Activated CD8-positive, alpha-beta T cell treated with anti-CD3 and anti-CD28 coated beads, Interleukin-2, amount 10 ng/mL, durations not matched to agents 7 days and 5 days (primary cell): ENCODE data around the gene RHOH. TPM values are rescaled to one million over a fixed set of nuclear protein-coding genes. Genes with fewer than 3 reads are reported as not detected.

Source experiments
- ATAC-seq: fragments of 150-1000 bp; cut with Tn5 transposase; one replicate; pipeline ENCODE4 v1.10.0; 2021; ENCODE audit warnings: moderate library complexity
- CTCF ChIA-PET: fragments of 350-600 bp; sonication (Branson Sonifier 250); formaldehyde crosslinking; loops from one replicate; lab custom pipeline; 2021; ENCODE audit warnings: antibody characterized with exemption; lab: Charles Lee
- POLR2A ChIA-PET: fragments of 350-600 bp; sonication (Branson Sonifier 250); formaldehyde crosslinking; loops from one replicate; lab custom pipeline; 2021; ENCODE audit warnings: antibody characterized with exemption; lab: Charles Lee
- DNase-seq: peaks from one replicate; pipeline ENCODE4 v3.0.0-alpha.2; 2020
- H3K27ac Mint-ChIP-seq: one replicate; pipeline ENCODE4 v1.8.0; 2021; ENCODE audit warnings: mild to moderate bottlenecking, mixed read lengths
- H3K27me3 Mint-ChIP-seq: one replicate; pipeline ENCODE4 v1.8.0; 2021; ENCODE audit warnings: low read depth, mixed read lengths
- H3K36me3 Mint-ChIP-seq: one replicate; pipeline ENCODE4 v1.8.0; 2021; ENCODE audit warnings: low read depth, mixed read lengths
- H3K4me1 Mint-ChIP-seq: one replicate; pipeline ENCODE4 v1.8.0; 2021; ENCODE audit warnings: low read depth, mixed read lengths
- H3K4me3 Mint-ChIP-seq: one replicate; pipeline ENCODE4 v1.8.0; 2021; ENCODE audit warnings: mild to moderate bottlenecking, mixed read lengths
- H3K9me3 Mint-ChIP-seq: one replicate; pipeline ENCODE4 v1.8.0; 2022; ENCODE audit warnings: mixed read lengths; ENCODE audit not compliant: insufficient read depth
- total RNA-seq, 2 experiments: library from RNA; stranded (reverse); gene quantifications; one replicate each; pipeline ENCODE4 v1.2.3, GENCODE V29; 2021

RHOH gene
- total RNA-seq, 2 experiments from 2014 or later = 147 to 159 TPM

DNA sequence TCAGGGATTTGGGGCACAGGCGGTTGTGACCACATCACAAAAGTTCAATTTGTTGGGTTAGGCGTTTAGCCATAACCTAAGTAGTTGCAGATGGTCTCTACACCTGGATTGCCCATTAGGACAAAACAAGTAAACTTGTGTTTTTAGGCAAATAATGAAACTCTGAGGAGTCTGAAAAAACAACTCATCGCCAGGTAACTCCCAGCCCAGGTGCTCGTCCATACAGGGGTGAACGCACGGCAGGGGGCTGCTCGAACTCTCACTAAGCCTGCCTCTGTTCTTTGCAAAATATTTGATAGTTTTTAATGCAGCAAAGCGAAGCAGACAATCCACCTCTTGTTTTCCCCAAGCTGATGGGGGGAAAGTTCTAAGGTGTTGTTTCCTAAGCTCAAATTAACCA lies 559 bp upstream of the RHOH start:
- ChIA-PET CTCF (interaction anchor here (1.4 to 11.9 kb wide), 8 partner anchors 8 to 140 kb away, joined by 5 to 149 read pairs (median 12); partner anchors contain the start of gene N4BP2), POLR2A (interaction anchor here (1.4 to 16.0 kb wide), 7 partner anchors 11 to 124 kb away, joined by 4 to 517 read pairs (median 22); no protein-coding TSS in a partner anchor)
- Mint-ChIP-seq H3K4me3 (peak overlapping the region; percentile 93), H3K27me3 (no peaks in the 10 kb centered on the region), H3K4me1 (peaks cover 51% of the 10 kb centered on the region), H3K9me3 (no peaks in the 10 kb centered on the region), H3K36me3 (peaks cover 47% of the 10 kb centered on the region), H3K27ac (peak overlapping the region; percentile 96)
- DNase-seq (peak; percentile 41), ATAC-seq (no peak)

DNA sequence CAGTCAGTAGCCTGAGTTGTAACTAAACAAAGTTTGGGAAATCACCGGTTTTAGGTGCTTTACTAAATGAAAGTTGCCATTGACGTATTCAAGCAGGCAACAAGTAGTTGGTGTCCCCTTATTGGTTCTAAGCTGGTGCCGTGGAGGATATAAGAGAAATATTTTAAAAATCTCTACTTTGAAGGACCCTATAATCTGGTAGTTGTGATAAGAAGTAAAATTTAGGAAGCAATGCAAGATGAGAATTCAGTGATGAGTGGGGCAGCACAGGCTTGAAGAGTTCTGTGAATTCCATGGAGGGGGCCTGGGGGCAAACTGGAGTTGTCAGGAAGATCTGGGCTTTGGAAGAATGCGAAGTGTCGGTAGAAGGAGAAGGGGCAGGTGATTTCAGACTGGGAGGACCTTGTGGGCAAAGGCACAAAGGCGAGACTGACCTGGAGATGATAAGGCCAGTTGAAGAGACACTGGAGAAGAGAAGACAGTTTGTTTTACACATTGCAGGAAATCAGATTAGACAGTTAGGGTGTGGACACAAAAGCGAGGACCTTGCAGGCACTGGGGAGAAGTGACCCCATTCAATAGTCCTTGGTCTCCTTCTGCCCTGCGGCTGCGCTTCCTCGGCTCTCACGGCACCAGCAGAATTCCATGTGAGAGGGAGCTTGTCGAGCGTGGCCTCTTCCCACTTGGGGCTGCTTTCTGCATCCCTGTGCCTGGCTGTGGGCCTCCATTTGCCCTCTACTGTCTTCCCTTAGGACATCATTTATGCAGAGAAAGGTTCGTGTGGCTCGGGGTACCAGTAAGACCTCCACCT lies 1.3 kb downstream of the RHOH start:
- peak; percentile 46 for DNase-seq
- ChIA-PET CTCF (interaction anchor here (0.6 to 11.9 kb wide), 9 partner anchors 9 to 142 kb away, joined by 3 to 149 read pairs (median 5); no protein-coding TSS in a partner anchor), POLR2A (interaction anchor here (0.7 to 18.3 kb wide), 13 partner anchors 5 to 141 kb away, joined by 3 to 517 read pairs (median 10); partner anchors contain the start of genes N4BP2 and RHOH)
- peaks cover 62% of the 10 kb centered on the region for H3K36me3 Mint-ChIP-seq
- no peaks in the 10 kb centered on the region for H3K9me3 Mint-ChIP-seq
- H3K4me3 Mint-ChIP-seq = peak overlapping the region; percentile 93
- peak overlapping the region; percentile 96 for H3K27ac Mint-ChIP-seq
- no peak for ATAC-seq
- no peaks in the 10 kb centered on the region for H3K27me3 Mint-ChIP-seq
- H3K4me1 Mint-ChIP-seq = peaks cover 39% of the 10 kb centered on the region

DNA sequence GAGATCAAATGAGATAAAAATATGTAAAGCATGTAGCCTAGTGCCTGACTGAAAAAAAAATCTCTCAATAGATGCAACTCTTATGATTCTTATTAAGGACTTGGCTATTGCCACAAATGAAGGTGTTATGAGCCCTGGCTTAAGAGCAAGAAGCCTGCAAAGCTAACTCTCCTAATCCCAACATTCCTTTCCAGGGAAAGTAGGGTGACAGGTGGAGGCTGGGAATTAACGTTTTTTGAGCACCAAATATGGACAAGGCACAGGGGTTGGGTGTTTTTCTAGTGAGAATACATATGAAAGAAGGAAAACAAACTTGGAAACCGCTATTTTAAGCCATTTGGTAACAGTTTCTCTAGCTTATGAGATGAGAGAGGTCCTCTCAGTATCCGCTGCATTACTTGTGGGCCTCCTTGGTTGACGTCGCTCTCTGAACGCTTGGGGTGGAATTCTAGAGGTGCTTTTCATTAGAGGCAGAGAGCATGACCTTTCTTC lies 2.4 kb downstream of the RHOH start:
- ATAC-seq = no peak
- POLR2A ChIA-PET = interaction anchor here (1.0 to 18.3 kb wide), 16 partner anchors 6 to 221 kb away, joined by 3 to 517 read pairs (median 15); partner anchors contain the start of genes N4BP2 and RHOH
- Mint-ChIP-seq H3K27me3 (no peaks in the 10 kb centered on the region), H3K9me3 (no peaks in the 10 kb centered on the region), H3K4me1 (peaks cover 37% of the 10 kb centered on the region), H3K27ac (peak overlapping the region; percentile 96), H3K36me3 (peaks cover 73% of the 10 kb centered on the region), H3K4me3 (peak overlapping the region; percentile 93)
- peak; percentile 55 for DNase-seq
- CTCF ChIA-PET = interaction anchor here (0.9 to 11.9 kb wide), 13 partner anchors 8 to 143 kb away, joined by 3 to 149 read pairs (median 5); partner anchors contain the start of gene N4BP2

DNA sequence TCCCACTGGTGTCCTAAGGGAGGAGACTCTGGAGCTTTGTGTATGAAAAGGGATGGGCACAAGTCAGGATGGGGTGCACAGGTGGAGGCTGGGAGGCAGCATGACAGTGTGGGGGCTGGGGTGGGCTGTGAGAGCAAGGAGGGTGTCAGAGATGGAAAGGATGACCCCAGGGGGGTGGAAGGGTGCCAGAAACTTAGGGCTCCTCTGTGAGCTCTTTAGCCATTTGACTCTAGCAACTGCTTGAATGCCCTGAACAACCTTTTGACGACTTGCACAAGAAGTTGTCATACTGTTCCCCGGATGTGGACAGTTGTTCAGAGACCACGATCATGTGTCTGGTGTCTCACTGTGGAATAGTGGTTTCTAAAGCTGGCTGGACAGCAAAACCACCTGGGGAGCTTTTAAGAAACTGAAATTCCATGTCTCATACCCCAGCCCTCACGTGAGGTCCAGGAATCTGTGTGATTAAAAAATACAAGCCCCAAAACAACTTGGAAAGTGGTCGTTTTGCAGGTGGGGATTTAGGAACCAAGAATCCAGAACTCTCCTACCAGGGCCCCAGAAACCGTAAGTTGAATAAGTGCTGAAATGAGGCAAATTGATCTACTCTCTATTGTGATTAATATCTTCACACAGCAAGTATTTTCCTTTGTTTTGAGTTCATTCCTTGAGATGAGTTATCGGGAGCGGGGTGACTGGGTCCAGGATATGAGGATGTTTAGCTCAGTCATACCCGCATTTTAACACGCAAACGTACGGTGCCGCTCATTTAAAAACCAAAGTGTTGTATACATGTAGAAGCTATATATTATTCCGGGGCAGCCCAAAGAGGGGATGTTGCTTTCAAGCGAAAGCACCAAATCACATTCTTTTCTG lies 3.4 kb downstream of the RHOH start:
- Mint-ChIP-seq H3K27me3 (no peaks in the 10 kb centered on the region), H3K9me3 (no peaks in the 10 kb centered on the region), H3K4me3 (peak overlapping the region; percentile 93), H3K4me1 (peaks cover 37% of the 10 kb centered on the region), H3K36me3 (peaks cover 83% of the 10 kb centered on the region), H3K27ac (peak overlapping the region; percentile 96)
- ATAC-seq (peak; percentile 45), DNase-seq (peak; percentile 90)
- POLR2A ChIA-PET = interaction anchor here (0.5 to 18.3 kb wide), 26 partner anchors 7 to 502 kb away, joined by 3 to 517 read pairs (median 7); partner anchors contain the start of genes N4BP2, RHOH and UBE2K
- CTCF ChIA-PET = interaction anchor here (0.9 to 11.9 kb wide), 17 partner anchors 8 to 144 kb away, joined by 3 to 149 read pairs (median 5); partner anchors contain the start of gene N4BP2

DNA sequence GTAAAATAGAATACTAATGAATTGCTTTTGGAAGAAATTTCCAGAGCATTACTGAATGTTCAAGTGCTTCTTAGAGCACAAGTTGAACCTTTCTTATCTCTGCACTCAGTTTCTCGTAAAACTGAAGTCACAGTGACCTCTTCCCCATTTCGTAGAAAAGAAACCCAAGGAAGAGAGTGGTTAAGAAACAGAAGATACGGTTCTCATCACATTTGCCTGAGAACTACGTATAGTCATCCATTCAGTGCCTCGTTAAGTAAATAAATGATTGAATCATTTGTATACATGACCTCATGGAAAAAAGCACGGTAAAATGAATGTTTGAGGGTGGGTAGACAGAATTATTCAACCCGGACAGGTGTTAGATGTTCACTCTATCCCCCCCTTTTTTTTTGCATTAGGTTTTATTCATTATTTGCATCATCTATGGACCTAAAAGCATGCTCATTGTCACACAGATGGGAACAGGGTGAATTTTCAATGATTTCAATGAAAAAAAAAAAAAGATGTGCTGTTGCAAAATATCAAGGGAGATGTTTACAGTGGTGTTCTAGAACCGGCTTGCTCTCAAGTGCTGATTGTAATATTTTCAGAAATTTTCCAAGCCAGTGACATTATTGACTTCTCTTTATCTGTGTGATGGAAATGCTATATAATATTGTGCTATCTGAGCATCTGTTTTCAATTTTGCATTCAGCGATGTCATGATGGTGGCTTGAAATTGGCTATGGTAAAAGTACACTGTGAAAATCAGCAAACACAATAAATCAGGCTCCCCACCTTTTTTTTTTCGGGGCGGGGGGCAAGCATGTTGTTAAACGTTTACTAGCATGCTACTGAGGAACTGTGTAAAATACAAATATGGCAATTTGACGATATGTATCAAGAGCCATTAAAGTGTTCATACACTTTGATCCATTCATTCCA lies 4.3 kb downstream of the RHOH start:
- H3K4me3 Mint-ChIP-seq = peak overlapping the region; percentile 93
- ChIA-PET CTCF (interaction anchor here (0.9 to 11.9 kb wide), 9 partner anchors 10 to 116 kb away, joined by 3 to 149 read pairs (median 10); no protein-coding TSS in a partner anchor), POLR2A (interaction anchor here (0.5 to 18.3 kb wide), 19 partner anchors 6 to 503 kb away, joined by 3 to 517 read pairs (median 10); partner anchors contain the start of genes N4BP2, RHOH and UBE2K)
- ATAC-seq = peak; percentile 32
- no peaks in the 10 kb centered on the region for H3K9me3 Mint-ChIP-seq
- peaks cover 90% of the 10 kb centered on the region for H3K36me3 Mint-ChIP-seq
- H3K27ac Mint-ChIP-seq = peak overlapping the region; percentile 96
- H3K27me3 Mint-ChIP-seq = no peaks in the 10 kb centered on the region
- peaks cover 35% of the 10 kb centered on the region for H3K4me1 Mint-ChIP-seq
- DNase-seq = peak; percentile 45

DNA sequence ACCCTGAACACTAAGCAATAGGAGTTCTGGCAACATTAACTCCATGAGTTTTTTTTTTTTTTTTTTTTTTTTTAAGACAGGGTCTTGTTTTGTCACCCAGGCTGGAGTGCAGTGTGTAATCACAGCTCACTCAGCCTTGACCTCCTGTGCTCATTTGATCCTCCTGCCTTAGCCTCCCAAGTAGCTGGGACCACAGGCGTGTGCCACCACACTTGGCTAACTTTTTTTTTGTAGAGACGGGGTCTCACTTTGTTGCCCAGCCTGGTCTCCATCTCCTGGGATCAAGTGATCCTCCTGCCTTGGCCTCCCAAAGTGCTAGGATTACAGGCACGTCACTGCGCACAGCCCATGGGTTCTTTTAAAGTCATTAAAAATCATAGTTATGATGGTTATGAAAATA lies 5.1 kb downstream of the RHOH start:
- DNase-seq = peak; percentile 31
- POLR2A ChIA-PET = interaction anchor here (0.5 to 18.3 kb wide), 14 partner anchors 9 to 146 kb away, joined by 3 to 517 read pairs (median 4); partner anchors contain the start of gene RHOH

DNA sequence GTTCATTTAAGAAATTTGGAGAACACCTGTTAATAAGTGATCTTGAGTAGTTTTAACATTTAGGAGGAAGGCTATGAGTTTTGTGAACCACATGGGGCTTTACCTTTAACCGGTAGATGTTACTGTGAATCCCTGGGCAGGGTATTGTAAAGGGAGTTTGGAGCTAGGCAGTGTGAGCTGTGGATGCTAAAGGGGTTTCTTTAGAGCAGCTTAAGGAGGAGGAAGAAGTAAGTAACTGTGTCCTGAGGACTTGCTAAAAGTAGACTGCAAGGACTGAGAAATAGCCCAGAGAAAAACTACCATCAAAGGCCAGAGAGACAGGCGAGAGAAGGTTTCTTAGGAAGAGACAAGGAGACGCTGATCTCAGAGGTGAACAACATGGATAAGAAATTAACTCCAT lies 5.6 kb downstream of the RHOH start:
- H3K4me1 Mint-ChIP-seq = peaks cover 38% of the 10 kb centered on the region
- no peaks in the 10 kb centered on the region for H3K9me3 Mint-ChIP-seq
- DNase-seq = peak; percentile 39
- ChIA-PET POLR2A (interaction anchor here (0.5 to 18.3 kb wide), 15 partner anchors 8 to 147 kb away, joined by 3 to 517 read pairs (median 3); partner anchors contain the start of gene RHOH), CTCF (interaction anchor here (0.9 to 1.1 kb wide), 3 partner anchors 9 to 114 kb away, joined by 3 to 4 read pairs (median 3); no protein-coding TSS in a partner anchor)
- peaks cover 94% of the 10 kb centered on the region for H3K36me3 Mint-ChIP-seq
- H3K4me3 Mint-ChIP-seq = peak overlapping the region; percentile 93
- peak overlapping the region; percentile 96 for H3K27ac Mint-ChIP-seq
- H3K27me3 Mint-ChIP-seq = no peaks in the 10 kb centered on the region
- ATAC-seq = no peak

More for the DNA sequence above, 5.1 kb downstream of the RHOH start:
- peaks cover 93% of the 10 kb centered on the region for H3K36me3 Mint-ChIP-seq
- H3K9me3 Mint-ChIP-seq = no peaks in the 10 kb centered on the region
- H3K4me1 Mint-ChIP-seq = peaks cover 33% of the 10 kb centered on the region
- no peak for ATAC-seq
- H3K4me3 Mint-ChIP-seq = peak overlapping the region; percentile 93
- CTCF ChIA-PET = interaction anchor here (0.9 to 1.1 kb wide), 3 partner anchors 9 to 114 kb away, joined by 3 to 4 read pairs (median 3); no protein-coding TSS in a partner anchor
- H3K27me3 Mint-ChIP-seq = no peaks in the 10 kb centered on the region
- H3K27ac Mint-ChIP-seq = peak overlapping the region; percentile 96

DNA sequence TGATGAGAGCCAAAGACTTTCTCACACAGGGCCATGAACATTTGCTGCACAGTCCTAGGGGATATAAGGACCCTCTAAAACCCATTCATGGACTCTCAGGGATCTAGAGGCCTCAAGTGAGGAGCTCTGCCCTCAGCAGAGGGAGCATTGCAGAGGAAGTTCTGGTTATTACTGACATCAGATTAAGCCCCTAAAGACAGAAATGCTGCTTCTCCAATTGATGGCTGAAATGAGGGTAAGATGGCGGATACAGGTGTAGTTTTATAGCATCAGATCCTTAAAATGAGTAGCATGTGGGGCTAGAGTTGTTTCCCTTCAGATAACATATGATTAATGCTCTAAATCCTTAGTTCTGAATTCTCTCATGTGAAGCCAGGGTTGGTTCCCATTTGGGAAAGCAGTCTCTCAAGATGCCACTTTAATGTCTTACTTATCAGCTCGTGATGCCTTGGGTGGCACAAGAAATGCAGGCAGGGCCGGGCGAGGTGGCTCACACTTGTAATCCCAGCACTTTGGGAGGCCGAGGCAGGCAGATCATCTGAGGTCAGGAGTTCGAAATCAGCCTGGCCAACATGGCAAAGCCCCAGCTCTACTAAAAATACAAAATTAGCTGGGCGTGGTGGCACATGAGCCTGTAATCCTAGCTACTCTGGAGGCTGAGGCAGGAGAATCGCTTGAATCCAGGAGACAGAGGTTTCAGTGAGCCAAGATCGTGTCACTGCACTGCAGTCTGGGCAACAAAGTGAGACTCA lies 7.9 kb downstream of the RHOH start:
- POLR2A ChIA-PET = interaction anchor here (0.6 to 18.3 kb wide), 20 partner anchors 10 to 468 kb away, joined by 3 to 517 read pairs (median 6); partner anchors contain the start of genes N4BP2 and RHOH
- ATAC-seq (no peak), DNase-seq (peak; percentile 35)
- CTCF ChIA-PET = interaction anchor here (0.6 to 5.5 kb wide), 13 partner anchors 9 to 112 kb away, joined by 3 to 36 read pairs (median 5); partner anchors contain the start of gene RHOH
- Mint-ChIP-seq H3K27me3 (no peaks in the 10 kb centered on the region), H3K27ac (peak overlapping the region; percentile 96), H3K36me3 (peaks cover 88% of the 10 kb centered on the region), H3K9me3 (no peaks in the 10 kb centered on the region), H3K4me3 (peak overlapping the region; percentile 93), H3K4me1 (peaks cover 50% of the 10 kb centered on the region)
